GM19452 (cell line): ENCODE data around the gene PKP4.
A peak's percentile ranks its signal among the peaks of the same experiment; 100 is the strongest.
"Not testable (repeated sequence)": the region's sequence is repeated elsewhere in the genome, so short reads cannot be mapped to it uniquely, and the experiment has no call there.

Source experiments
- ATAC-seq: cut with Tn5 transposase; IDR thresholded peaks from one replicate; pipeline ENCODE4 v1.9.1; 2021; ENCODE audit not compliant: unreplicated experiment

PKP4 gene

DNA sequence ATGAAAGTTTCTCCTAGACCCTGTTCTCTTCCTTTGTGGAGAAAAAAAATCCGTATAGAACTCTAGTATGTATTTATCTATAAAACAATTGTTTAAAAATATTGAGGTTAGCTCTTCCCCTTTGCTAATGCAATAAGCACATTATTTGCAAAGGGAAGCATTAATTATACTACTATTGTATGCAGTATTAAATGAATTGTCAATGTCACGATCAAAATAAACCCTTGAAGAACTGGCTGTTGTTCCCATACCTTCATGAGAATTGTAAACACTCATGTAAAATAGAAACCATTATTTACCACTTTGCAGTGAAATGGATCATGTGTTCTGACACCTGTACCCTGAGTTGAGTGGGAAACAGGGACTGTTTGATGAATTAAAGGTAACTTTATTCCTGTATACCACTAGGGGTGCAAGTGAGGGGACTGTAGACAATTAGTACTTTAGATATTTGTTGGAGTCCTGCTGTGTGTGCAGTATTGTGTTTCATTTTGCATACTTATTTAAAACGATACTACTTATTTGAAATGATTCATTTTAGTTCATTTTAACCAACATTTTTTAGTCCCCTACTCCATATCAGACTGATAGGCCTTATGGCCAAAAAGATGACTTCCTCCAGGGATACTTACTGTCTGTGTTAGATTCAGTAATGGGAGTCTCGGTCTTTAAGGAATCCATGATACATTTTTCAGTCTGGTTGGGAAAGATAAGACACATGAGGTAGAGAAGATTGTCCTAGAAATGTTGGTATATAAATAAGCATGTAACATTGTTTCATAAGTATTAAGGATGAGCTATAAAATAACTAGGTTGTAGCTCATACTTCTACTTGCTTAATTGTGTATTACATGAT is 7.9 kb downstream of the PKP4 start:
- peak; percentile 61 for ATAC-seq

GRCh38 chr2:158467248-158467647 is 10.5 kb downstream of the PKP4 start:
- ATAC-seq, result no peak

GRCh38 chr2:158472829-158473228 is 16.1 kb downstream of the PKP4 start:
- ATAC-seq, result not testable (repeated sequence)

DNA sequence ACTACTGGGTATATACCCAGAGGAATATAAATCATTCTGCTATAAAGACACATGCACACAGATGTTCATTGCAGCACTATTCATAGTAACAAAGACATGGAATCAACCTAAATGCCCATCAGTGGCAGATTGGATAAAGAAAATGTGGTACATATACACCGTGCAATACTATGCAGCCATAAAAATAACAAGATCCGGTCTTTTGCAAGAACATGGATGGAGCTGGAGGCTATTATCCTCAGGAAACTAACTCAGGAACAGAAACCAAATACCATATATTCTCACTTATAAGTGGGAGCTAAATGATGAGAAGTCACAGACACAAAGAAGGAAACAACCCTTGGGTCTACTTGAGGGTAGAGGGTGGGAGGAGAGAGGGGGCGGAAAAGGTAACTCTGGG is 16.5 kb downstream of the PKP4 start:
- ATAC-seq, result not testable (repeated sequence)

- no peak for ATAC-seq
Observed at GRCh38 chr2:158473719-158474392, 17.1 kb downstream of the PKP4 start.

DNA sequence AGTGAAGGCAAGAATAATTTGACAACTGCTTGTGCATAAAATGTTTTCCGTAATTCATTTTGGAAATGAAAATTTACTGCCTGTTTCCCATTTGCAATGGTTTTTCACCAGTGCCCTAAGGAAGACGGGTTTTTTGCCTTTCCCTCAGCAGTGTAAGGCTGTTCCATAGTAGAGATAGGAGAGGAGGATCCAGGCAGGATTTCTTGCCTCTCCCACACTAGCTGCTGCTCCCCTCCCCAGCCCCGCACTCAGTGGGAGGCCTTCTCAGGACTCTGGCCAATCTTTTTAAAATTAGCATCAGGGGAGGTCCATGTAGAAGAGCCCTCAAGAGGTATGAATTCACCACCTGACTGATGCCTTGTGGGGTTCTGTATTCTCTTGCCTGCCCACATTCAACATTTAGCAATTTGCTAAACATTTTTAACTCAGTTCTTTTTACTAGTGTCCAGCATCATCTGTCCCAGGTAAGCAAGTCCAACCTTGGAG is 17.8 kb downstream of the PKP4 start:
- not testable (repeated sequence) for ATAC-seq

- ATAC-seq, result no peak
Observed at GRCh38 chr2:158477202-158477601, 20.4 kb downstream of the PKP4 start.

DNA sequence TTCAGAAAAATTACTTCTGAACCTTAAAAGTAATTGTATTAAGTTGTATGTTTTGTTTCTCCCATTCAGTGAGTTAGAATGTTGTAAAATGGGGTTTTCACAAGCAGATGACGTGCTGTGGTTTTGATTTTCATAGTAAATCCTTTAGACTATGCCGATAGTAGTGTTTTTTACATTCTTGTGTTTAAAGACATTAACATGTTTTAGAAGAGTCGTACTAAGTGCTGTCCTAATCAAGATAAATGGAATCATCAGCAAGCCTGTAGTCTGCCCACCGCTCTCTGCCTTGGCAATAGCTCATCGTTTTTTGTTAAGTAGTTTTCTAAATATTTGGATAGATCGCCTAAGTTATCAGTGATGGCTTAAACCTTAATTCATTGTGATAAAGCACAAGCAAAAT is 21.5 kb downstream of the PKP4 start:
- no peak for ATAC-seq

DNA sequence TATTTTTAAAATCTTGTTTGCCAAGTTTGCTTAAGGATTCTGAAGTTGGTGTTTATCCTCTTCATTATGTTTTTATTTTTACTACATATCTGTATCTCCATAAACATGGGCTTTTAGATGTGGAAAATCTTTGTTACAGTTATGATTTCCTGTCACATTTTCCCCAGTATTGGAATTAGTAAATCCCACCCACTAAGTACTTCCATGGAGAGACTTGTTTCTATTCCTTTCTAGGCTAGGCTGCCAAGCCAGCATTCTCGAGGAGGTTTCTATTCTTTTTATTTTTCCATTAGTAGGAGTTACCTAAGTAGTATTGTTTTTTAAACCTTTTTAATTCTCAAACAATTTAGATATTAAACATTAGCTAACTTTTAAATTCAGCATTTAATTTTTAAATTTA is 22.1 kb downstream of the PKP4 start:
- ATAC-seq, result no peak

DNA sequence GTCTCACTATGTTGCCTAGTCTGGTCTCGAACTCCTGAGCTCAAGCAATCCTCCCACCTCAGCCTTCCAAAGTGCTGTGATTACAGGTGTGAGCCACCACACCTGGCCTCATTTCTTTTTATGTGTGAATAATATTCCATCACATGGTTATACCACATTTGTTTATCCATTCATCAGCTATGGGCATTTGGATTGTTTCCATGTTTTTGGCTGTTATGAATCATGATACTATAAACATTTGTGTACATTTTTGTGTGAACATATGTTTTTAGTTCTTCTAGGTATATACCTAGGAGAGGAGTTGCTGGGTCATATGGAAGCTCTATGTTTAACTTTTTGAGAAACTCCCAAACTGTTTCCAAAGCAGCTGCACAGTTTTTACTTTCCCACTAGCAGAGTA is 24.4 kb downstream of the PKP4 start:
- ATAC-seq, result no peak

- ATAC-seq, result no peak
Observed at GRCh38 chr2:158482594-158482993, 25.8 kb downstream of the PKP4 start.

DNA sequence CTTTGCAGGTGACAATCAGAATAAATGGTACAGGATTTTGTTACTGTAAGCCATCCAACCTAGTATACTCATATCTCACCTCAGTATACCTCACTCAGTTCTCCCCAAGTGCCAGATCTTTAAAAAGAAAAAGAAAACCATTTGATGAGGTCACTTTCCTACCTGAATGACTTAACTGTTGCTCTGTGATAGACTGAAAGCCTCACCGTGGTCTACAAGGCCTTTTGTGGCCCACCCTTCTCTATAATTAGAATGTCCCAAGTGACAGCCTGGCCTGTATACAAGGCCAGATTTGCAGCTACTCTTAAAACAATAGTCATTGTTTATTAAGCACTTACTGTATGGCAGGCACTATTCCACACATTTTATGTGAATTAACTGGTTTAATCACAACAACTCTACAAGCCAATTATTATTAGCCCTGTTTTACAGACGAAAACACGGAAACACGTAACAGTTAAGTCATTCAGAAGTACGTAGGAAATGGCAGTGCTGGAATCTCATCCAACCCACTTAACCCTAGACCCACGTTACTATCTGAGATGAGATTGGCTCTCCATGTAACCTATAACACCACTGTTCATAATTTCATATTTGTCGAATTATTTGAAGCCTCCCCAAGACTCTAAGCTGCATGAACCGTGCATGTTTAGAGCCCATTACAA is 28.3 kb downstream of the PKP4 start:
- ATAC-seq, result no peak

DNA sequence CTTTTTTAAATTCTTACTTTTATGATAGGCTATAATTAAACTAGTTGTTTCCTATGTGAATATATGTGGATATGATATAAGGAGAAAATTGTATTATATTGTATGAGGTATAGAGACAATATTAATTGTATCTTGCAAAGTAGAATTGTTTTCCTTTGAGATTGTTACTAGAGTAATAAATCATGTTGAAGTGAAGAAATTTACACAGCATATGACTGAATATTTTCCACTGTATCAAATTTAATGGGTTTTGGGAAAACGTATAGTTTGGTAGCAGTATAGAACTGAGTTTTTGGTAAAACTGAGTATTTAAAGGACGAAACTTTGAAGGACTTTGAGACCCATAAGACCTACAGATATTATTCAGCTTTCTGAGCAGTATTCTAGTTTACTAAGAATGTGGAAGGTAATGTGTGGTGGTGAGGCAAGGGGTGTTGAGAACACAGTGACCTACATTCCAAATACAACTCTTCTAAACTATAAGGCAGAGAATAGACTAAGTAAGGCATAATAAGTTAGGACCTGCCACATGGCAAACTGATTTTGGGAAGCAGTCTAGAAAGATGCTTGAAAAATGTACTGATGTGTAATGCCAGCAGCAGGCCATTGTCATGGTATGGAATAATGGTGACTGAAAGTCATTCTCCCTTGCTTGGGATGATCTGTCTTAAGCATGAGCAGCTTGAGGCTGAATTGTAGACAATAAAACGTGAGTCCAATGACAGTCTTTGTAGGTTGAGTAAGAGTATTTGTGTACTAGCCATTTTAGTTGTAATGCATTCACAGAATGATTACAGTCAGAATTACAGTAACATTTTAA is 29.6 kb downstream of the PKP4 start:
- ATAC-seq, result no peak

DNA sequence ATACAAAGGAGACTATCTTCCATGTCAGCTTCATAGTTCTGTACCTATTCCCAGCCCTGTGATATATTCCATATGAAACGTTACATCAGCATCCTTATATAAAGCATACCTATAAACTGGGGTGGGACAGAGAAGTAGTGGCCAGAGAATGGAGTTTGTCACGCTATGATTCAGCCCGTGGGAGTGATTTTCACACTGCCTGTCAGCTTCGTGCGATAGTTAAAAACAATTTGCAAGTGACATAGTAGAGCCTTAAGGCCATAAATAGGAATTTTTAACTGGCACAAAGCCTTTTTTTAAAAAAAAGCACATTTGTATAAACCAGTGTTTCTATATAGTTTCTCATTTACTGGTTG is 30.2 kb downstream of the PKP4 start:
- no peak for ATAC-seq

DNA sequence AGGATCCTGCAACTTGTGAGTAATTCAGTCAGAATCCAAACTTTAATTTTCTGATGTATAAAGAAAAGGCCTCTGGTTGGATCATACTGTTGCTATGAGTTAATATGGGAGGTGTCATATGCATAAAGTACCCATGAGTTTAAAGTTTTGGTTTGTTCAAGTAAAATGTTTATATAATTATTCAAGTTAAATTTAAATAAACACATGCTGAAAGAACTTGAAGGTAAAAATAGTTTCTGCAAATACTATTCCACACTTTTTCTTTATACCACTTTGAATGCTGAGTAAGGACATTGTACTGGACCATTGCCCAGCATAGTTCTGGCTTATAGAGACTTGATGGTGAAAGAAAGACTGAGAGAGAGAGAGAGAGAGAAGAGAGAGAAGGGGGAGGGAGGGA is 30.7 kb downstream of the PKP4 start:
- no peak for ATAC-seq

GRCh38 chr2:158488442-158489216 is 31.9 kb downstream of the PKP4 start:
- ATAC-seq, result no peak

DNA sequence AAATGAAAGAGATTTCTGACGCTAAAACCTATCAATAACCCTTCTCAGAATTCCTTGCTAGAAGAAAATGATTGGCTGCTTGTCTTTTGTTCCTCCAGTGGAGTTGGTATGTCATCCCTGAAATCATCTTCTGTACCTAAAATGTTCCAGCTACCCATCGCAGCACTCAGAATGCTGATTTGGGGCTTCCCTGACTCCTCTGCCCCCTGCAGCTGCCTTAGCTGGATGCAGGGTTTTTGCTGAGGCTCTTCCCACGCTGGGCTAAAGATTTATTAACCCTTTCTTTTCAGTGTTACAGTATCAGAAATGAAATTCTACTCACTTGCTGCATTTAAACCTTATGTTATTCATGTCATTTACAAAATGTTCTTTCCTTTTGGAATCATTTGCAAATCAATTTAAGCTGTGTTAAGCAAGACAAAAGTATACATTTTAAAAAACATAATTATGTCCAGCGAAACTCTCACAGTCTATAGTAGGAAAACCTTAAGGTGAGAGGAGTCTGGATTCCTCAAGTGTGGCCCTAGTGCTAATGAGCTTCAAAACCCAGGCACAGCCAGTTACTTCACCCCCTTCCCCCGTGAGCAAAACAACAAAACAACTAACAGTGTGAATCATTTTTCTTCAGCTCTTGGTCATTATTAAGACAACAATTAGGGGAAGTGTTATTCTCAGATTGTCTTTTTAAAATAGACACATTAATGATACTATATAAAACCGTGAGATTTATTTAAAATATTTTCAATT is 32.8 kb downstream of the PKP4 start:
- ATAC-seq, result no peak

- ATAC-seq, result no peak
Observed at GRCh38 chr2:158491072-158491471, 34.3 kb downstream of the PKP4 start.

DNA sequence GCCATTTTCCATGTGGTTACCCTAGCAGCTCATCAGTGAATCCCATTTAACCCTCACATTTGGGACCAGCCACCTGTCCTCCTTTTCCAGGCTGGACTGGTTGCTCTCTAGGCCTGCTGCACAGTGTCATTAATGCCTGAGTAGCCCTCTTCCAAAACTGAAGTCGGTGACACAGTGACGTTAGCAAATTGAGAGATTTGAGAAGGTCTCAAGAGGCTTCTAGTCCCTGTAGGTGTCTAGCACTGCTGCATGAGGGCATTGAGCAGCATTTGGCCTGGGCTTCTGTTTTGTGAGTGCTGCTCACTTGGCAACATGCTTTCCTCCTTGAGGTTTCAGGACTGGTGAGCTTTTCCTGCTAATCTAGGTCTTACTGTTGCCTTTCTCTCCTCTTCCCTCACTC is 36.7 kb downstream of the PKP4 start:
- no peak for ATAC-seq

GRCh38 chr2:158495175-158495574 is 38.4 kb downstream of the PKP4 start:
- no peak for ATAC-seq
